Measurements from ENCODE around the gene TNFAIP1.
A peak's percentile ranks its signal among the peaks of the same experiment; 100 is the strongest.

Gene TNFAIP1

GRCh38 chr17:28369684-28370034 is 34.1 kb downstream of the TNFAIP1 start:
- no peak for FAIRE-seq
- DNase-seq (ENCODE audit: insufficient read length, low spot score) = no peak

DNA sequence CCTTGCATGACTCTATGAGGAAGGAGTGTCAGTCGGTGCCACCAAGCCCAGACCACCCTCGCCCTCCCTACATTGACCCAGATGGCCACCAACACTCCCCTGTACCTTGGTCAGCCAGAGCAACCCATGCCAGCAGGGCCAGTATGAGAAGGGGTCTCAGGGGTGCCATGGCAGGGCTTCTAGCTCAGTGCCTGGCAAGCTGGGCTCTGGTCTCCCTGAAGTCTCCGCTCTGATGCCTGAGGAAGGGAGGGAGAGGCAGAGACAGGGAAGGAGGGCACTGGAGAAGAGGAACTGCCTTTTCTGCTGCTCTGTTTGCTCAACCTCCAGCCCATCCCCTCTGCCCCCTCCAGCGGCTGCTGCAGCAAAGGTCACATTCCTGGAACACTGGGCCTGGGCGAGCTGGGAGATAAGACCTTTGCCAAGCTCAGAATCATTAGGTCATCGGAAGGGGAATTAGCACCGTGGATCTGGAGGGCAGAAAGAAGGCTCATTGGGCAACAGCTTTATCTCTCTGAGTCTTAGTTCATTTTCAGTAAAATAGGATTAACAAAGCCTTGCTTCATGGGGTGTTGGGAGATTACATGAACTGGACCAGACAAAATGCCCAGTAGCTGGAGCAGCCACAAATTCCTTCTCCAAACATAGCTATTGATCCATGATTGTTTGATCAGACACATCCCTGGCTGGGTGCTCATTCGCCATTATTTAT is 34.6 kb downstream of the TNFAIP1 start, which contains the start of gene VTN:
VTN (minus strand) TSS at position 273 of the 709 bp plus-strand sequence; CDS start at position 169, 104 bp downstream.
- FAIRE-seq (peak; percentile 44), DNase-seq (ENCODE audit: insufficient read length, low spot score) (no peak)

DNA sequence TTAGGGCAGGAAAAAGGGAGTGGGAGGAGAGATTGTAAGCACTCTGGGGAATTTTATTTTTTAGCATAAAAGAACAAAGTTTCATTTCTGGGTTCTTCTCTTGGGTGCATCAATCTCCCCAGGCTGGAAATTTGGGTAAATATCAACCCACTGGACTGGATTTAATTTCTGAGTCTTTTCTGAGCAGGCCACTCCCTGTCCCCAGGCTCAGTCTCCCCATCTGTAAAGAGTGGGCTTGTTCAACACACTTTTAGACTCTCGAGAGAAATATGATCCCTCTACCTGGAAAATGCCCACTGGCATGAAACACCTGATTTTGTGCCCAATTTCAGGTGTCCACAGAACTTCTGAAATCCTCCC is 35.2 kb downstream of the TNFAIP1 start:
- no peak for DNase-seq (ENCODE audit: insufficient read length, low spot score)
- no peak for FAIRE-seq

DNA sequence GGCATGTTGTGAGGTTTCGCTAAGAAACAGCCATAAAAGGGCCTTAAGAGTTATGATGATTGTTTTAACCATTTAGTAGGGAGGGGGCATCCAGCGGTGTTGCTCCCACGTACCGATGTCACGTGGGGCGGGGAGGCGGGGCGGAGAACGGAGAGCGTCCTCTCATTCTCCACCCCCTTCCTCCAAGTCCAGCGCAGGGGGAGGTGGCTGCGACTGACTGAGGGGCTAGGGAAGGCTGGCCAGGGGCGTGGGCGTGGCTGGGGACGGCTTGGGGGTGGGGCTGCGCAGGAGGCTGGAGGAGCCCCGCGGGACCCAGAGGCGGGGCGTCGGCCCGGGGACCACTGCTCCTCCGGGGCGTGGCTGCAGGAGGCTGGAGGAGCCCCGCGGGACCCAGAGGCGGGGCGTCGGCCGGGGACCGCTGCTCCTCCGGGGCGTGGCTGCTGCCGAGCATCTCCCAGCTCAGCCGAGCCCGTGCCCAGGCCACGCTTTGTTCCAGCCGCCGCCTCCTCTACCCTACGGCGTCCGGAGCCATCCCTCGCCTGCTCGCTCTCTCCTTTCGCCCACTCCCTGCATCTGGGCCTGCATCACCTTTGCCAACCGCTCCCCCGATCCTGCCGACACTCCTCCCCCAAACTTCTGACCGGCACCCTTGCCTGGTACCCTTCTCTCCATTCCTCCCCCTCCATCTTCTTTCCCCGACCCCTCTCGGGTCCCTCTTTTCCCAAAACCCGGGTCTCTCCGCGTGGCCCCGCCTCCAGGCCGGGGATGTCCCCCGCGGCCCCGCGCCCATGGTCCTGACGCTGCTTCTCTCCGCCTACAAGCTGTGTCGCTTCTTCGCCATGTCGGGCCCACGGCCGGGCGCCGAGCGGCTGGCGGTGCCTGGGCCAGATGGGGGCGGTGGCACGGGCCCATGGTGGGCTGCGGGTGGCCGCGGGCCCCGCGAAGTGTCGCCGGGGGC is 36.0 kb downstream of the TNFAIP1 start, which contains the start of gene SARM1:
SARM1 (plus strand) TSS at position 450 of the 958 bp plus-strand sequence; CDS start at position 789, 339 bp downstream.
- DNase-seq (ENCODE audit: insufficient read length, low spot score) (peak; percentile 96), FAIRE-seq (peak; percentile 98)

DNA sequence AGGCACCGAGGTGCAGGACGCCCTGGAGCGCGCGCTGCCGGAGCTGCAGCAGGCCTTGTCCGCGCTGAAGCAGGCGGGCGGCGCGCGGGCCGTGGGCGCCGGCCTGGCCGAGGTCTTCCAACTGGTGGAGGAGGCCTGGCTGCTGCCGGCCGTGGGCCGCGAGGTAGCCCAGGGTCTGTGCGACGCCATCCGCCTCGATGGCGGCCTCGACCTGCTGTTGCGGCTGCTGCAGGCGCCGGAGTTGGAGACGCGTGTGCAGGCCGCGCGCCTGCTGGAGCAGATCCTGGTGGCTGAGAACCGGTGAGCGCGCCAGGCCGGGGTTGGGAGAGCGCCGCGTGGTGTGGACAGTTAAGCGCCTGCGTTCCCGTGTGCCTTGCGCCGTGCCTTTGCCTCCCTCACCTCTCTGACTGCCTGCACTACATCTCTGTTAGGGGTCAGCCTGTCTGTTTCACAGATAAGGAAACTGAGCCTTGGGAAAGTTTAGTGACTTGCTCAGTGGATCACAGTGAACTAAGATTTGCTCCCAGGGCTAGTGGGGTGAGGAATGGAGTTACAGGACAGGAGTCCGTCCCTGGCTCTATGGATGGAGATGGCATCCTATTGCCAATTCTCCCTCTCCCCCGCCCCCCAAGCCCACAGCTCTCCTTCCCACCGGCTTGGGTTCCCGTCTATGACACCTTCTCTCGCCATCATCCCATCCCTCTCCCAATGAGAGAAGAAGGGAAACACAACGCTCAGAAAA is 36.8 kb downstream of the TNFAIP1 start:
- FAIRE-seq = no peak
- no peak for DNase-seq (ENCODE audit: insufficient read length, low spot score)

DNA sequence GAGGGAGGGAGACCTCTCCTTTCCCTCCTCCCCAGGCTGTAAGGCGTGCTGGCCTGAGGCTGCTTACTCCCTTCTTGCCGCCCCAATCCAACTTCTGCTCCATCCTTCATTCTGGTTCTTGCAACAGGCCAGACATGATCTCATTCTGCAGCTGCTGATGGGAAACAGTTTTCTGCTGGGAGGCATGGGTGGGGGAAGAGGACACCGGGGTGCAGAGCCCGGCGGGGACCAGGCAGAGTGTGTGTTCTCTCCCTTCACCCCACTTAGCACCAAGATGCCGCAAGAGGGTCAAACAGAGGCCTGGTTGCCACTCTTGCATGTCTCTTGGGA is 37.3 kb downstream of the TNFAIP1 start:
- no peak for FAIRE-seq
- no peak for DNase-seq (ENCODE audit: insufficient read length, low spot score)

GRCh38 chr17:28379814-28380801 is 44.5 kb downstream of the TNFAIP1 start:
- DNase-seq (ENCODE audit: insufficient read length, low spot score) (peak; percentile 88), FAIRE-seq (peak; percentile 89)

GRCh38 chr17:28381141-28381825 is 45.7 kb downstream of the TNFAIP1 start:
- FAIRE-seq = no peak
- no peak for DNase-seq (ENCODE audit: insufficient read length, low spot score)

GRCh38 chr17:28384281-28385036 is 48.9 kb downstream of the TNFAIP1 start:
- no peak for DNase-seq (ENCODE audit: insufficient read length, low spot score)
- FAIRE-seq = no peak

GRCh38 chr17:28385037-28385400 is 49.5 kb downstream of the TNFAIP1 start:
- no peak for FAIRE-seq
- no peak for DNase-seq (ENCODE audit: insufficient read length, low spot score)

DNA sequence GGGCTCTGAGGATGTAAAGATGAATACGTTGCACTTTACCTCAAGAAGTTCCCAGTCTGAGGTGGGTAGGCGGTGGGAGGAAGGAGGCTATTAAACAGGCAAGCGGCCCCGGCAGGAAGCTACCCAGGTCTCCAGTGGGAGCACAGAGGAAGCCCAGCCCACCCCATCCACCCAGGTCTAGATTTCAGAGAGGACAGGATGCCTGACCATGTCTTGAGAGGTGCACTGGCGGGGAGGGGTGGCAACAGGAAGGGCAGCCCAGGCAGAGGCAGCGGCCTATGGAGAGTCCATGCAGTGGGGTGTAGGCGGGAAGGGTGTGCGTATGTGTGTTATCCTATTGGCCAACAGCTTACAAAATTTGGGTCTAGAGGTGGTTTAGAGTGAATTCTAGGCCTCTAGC is 49.8 kb downstream of the TNFAIP1 start:
- no peak for FAIRE-seq

GRCh38 chr17:28386391-28386790 is 50.8 kb downstream of the TNFAIP1 start:
- no peak for FAIRE-seq
- DNase-seq (ENCODE audit: insufficient read length, low spot score) = no peak

More for the DNA sequence above, 49.8 kb downstream of the TNFAIP1 start:
- DNase-seq (ENCODE audit: insufficient read length, low spot score) = no peak

DNA sequence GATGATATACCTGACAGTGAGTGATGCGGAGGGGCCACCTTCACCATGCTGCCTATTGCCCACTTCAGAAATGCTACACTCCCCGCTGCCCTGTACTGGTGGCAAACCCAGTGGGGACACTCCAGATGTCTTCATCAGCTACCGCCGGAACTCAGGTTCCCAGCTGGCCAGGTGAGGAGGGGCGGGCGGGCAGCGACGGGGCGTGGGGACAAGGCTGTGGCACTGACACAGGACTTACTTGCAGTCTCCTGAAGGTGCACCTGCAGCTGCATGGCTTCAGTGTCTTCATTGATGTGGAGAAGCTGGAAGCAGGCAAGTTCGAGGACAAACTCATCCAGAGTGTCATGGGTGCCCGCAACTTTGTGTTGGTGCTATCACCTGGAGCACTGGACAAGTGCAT is 52.5 kb downstream of the TNFAIP1 start:
- DNase-seq (ENCODE audit: insufficient read length, low spot score) (no peak), FAIRE-seq (no peak)

- FAIRE-seq = no peak
- no peak for DNase-seq (ENCODE audit: insufficient read length, low spot score)
These were observed 54.6 kb downstream of the TNFAIP1 start for GRCh38 chr17:28390141-28390540.

GRCh38 chr17:28390563-28390962 is 55.0 kb downstream of the TNFAIP1 start:
- no peak for FAIRE-seq
- DNase-seq (ENCODE audit: insufficient read length, low spot score) = no peak

GRCh38 chr17:28390984-28391383 is 55.4 kb downstream of the TNFAIP1 start:
- DNase-seq (ENCODE audit: insufficient read length, low spot score) = no peak
- no peak for FAIRE-seq

DNA sequence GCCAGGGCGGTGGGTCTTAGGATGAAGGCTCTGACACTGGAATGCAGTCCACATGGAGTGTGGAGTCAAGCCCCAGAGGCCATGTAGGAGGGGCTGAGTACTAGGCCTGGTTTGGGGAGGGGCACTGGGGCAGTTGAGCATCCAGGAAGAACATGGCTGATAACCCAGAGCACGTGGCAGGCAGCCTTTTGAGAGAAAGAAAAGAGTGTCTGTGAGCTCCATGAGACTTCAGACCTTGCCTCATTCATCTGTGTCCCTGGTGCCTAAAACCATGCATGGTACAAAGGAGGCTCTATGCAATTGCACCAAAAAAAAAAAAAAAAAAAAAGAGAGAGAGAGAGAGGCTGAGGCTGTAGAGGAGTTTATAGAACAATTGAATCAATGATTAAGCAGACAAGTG is 55.8 kb downstream of the TNFAIP1 start:
- FAIRE-seq (no peak), DNase-seq (ENCODE audit: insufficient read length, low spot score) (no peak)

GRCh38 chr17:28392491-28392890 is 56.9 kb downstream of the TNFAIP1 start:
- no peak for DNase-seq (ENCODE audit: insufficient read length, low spot score)
- no peak for FAIRE-seq
